ENCODE data around the gene SCMH1.
"Not testable (repeated sequence)": the region's sequence is repeated elsewhere in the genome, so short reads cannot be mapped to it uniquely, and the experiment has no call there.

SCMH1 gene

DNA sequence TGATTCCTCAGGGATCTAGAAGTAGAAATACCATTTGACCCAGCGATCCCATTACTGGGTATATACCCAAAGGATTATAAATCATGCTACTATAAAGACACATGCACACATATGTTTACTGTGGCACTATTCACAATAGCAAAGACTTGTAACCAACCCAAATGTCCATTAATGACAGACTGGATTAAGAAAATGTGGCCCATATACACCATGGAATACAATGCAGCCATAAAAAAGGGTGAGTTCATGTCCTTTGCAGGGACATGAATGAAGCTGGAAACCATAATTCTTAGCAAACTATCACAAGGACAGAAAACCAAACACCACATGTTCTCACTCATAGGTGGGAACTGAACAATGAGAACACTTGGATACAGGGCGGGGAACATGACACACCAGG lies 30.5 kb downstream of the SCMH1 start:
- not testable (repeated sequence) for DNase-seq (ENCODE audit: low read depth)

DNA sequence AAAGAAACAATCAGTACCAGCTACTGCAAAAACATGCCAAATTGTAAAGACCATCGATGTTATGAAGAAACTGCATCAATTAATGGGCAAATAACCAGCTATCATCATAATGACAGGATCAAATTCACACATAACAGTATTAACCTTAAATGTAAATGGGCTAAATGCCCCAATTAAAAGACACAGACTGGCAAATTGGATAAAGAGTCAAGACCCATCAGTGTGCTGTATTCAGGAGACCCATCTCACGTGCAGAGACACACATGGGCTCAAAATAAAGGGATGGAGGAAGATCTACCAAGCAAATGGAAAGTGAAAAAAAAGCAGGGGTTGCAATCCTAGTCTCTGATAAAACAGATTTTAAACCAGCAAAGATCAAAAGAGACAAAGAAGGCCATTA lies 35.1 kb downstream of the SCMH1 start:
- not testable (repeated sequence) for DNase-seq (ENCODE audit: low read depth)

GRCh38 chr1:41200728-41201127 lies 41.4 kb downstream of the SCMH1 start:
- DNase-seq (ENCODE audit: low read depth): no peak

DNA sequence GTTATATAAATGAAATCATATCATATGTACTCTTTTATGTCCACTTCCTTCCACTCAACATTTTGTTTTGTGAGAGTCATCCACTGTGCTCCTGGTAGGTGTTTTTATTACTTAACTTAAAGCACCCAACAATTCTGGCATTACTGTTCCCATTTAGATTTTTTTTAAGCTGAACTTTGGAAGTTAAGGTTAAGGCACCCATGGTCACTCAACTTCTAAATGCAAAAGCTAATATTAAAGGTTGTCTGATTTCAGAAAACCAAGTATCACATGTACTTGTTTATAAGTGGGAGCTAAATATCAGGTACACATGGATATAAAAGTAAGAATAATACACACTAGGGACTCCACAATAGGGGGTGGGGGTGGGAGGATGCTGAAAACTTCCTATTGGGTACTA lies 42.7 kb downstream of the SCMH1 start:
- DNase-seq (ENCODE audit: low read depth): no peak

- no peak for DNase-seq (ENCODE audit: low read depth)
These were observed 49.5 kb downstream of the SCMH1 start for GRCh38 chr1:41192456-41193178.

- DNase-seq (ENCODE audit: low read depth): no peak
These were observed 57.7 kb downstream of the SCMH1 start for GRCh38 chr1:41184446-41184845.

DNA sequence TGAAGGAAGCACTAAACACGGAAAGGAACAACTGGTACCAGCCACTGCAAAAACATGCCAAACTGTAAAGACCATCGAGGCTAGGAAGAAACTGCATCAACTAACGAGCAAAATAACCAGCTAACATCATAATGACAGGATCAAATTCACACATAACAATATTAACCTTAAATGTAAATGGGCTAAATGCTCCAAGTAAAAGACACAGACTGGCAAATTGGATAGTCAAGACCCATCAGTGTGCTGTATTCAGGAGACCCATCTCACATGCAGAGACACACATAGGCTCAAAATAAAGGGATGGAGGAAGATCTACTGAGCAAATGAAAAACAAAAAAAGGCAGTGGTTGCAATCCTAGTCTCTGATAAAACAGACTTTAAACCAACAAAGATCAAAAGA lies 63.9 kb downstream of the SCMH1 start:
- not testable (repeated sequence) for DNase-seq (ENCODE audit: low read depth)

- DNase-seq (ENCODE audit: low read depth): no peak
These were observed 66.6 kb downstream of the SCMH1 start for GRCh38 chr1:41175546-41175945.

DNA sequence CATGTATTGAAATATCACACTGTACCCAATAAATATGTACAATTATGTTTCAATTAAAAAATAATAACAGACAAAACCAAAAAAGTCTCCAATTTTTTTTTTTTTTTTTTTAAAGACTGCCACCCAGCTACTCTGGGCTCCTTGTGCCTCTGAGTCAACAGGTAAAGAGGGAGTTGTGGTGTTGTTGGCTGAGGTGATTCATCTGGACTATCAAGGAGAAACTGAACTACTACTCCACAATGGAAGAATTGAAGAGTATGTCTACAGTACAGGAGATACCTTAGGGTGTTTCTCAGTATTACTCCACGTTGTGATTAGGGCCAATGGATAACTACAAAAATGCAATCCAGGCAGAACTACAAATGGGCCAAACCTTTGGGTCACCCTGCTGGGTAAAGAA lies 67.9 kb downstream of the SCMH1 start:
- DNase-seq (ENCODE audit: low read depth): no peak

GRCh38 chr1:41173651-41174050 lies 68.5 kb downstream of the SCMH1 start:
- DNase-seq (ENCODE audit: low read depth): no peak

DNA sequence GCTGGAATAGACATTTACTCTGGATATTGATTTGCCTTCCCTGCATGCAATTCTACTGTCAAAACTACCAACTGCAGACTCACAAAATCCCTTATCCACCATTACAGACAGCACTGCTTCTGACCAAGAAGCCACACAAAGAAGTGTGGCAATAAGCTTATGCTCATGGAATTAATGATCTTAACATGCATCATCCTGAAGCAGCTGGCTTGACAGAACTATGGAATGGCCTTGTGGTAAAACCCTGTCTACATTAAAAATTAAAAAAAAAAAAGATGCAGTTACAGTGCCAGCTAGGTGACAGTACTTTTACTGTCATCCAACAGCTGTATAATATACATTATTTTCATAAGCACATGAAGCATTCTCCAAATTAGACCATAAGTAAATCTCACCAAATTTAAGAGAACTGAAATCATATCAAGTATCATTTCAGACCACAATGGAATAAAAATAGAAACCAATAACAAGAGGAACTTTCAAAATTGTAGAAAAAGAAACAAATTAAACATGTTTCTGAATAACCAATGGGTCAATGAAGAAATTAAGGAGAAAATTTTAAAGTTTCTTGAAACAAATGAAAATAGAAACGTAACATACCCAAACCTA lies 70.7 kb downstream of the SCMH1 start:
- no peak for DNase-seq (ENCODE audit: low read depth)

DNA sequence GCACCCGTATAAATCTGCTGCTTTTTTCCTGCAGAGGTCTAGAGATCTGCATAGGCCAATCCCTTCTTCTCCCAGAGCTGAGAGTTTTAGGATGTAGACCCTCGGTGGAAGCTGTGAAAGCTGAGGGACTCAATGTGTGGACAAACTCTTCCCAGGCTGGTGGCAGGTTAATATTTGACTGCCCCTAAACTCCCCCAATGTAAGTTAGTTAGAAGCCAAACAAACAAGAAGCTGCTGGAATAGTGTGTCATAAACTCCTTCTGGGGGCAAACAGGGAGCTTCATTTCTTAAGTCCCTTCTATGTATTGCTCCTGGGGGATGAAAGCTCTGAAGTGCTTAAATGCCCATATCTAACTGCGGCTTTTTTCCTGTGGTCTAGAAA lies 72.3 kb downstream of the SCMH1 start:
- DNase-seq (ENCODE audit: low read depth): no peak

DNA sequence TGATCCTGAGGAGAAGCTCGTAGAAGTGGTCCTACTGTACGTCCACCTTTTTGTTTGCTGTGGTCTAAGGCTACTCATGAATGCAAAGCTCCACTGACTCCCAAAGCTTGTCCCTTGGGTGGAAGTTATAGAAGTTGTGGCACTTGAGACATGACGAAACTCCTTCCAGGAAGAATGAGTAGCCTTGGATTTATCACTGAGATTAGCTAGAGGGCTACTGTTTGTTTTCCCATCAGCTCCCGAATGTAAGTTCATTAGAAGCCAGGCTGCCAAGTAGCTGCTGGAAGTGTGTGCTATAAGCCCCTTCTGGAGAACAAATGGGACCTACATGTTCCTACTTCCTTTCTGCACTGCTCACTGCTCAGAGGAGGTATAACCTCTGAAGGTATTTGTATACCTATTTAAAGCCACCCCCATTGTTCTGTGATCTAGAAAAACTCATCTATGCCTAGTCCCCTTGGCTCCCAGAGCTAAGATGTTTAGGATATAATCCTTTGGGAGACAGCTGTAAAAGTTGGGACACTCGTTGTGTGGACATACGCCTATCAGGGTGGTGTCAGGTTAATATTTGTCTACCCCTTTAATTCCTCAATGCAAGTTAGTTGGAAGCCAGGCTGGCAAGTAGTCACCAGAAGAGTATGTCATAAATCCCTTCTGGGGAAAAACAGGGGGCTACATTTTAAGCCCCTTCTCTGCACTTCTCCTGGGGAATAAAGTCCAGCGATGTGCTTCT lies 72.9 kb downstream of the SCMH1 start:
- no peak for DNase-seq (ENCODE audit: low read depth)

DNA sequence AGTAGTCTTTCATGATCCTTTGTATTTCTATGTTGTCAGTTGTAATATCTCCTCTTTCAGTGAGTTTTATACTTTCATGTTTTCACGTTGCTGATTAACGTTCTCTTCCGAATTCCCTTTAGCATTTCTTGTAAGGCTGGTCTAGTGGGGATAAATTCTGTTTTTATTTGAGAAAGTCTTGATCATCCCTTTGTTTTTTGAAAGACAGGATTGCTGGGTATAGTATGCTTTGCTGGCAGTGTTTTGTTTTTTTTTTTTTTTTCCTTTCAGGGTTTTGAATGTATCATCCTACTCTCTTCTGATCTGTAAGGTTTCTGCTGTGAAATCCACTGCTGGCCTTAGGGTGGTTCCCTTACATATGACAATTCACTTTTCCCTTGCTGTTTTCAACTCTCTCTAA lies 74.4 kb downstream of the SCMH1 start:
- DNase-seq (ENCODE audit: low read depth): no peak

DNA sequence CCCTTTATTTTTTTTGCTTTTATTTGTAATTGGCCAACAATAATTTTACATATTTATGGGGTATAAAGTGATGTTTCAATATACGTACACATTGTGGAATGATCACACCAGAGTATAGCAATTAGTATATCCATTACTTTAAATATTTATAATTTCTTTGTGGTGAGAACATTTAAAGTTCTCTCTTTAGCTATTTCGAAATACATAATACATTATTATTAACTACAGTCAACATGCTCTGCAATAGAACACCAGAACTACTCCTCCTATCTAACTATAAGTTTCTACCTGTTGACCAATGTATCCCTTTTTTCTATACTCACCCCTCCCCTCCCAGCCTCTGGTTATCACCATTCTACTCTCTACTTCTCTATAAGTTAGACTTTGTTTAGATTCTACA lies 77.4 kb downstream of the SCMH1 start:
- DNase-seq (ENCODE audit: low read depth): no peak

DNA sequence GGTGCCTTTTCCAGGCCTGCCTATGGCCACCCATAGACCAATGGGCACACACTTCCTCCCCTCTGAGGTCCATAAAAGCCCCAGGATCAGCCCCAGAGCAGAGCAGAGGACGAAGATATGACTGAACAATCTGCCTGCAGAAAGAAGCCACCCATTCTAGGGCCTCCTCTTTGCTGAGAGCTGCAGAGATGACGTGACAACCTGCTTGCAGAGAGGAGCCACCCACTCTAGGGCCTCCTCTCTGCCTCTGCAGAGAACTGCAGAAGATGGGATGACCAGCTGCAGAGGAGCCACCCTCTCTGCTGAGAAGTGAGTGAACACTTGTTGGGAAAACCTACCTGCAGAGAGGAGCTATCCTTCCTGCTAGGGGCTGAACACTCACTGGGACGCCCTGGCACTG lies 79.7 kb downstream of the SCMH1 start:
- no peak for DNase-seq (ENCODE audit: low read depth)

- no peak for DNase-seq (ENCODE audit: low read depth)
These were observed 80.3 kb downstream of the SCMH1 start for GRCh38 chr1:41161846-41162245.

DNA sequence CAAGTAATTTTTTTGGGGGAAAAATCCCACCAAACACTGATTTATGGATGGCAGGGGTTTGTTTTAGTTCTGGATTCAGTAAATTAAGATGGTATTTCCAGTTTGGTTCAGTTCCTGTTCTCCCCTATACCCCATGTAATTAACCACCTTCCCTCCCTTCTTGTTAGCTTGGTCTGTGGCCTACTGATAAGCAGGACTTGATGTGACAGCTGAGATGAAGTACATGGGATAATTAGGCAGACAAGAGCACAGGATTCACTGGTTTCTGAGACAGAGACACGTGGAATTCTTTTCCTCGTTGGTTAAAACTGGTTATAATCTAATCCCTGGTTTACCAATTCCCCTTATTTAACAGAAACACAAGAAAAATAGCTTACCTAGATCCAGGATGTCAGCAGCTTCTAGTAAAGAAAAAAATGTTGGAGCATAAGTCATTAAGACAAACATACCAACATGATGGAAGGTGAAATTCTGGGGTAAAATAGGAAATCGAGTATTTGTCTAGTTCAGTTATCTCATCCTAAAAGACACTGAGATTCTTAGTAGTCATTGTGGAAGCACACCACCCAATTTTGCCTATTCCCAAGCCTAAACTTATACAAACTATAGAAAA lies 81.5 kb downstream of the SCMH1 start:
- no peak for DNase-seq (ENCODE audit: low read depth)

DNA sequence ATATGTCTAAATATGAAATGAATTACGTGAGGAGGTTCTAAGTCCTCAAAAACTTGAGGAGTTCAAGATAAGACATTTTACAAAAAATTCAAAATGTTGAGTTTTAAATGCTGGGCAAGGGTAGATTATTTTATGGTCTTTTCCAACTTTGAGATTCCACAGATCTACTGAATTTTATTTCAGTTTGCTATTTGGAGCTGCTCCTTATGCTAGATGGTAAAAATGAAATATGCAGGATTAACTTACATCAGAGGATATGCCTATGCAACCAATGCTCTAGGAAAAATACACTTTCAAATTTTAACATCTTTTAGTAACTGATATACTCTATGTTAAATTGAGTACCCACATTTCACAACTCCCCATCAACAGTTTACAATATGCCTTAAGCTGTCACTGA lies 83.1 kb downstream of the SCMH1 start:
- no peak for DNase-seq (ENCODE audit: low read depth)

GRCh38 chr1:41158147-41158875 lies 83.8 kb downstream of the SCMH1 start:
- DNase-seq (ENCODE audit: low read depth): no peak

- DNase-seq (ENCODE audit: low read depth): no peak
These were observed 87.0 kb downstream of the SCMH1 start for GRCh38 chr1:41155105-41155504.

GRCh38 chr1:41153750-41154274 lies 88.3 kb downstream of the SCMH1 start:
- no peak for DNase-seq (ENCODE audit: low read depth)

Measured in HS-27A (cell line).